HG03103 (cell line): ENCODE data around the gene CRB3.

ENCODE experiments used
- ATAC-seq: cut with Tn5 transposase; IDR thresholded peaks from one replicate; pipeline ENCODE4 v1.9.1; 2021; ENCODE audit warnings: low read depth; ENCODE audit not compliant: unreplicated experiment

CRB3 gene

DNA sequence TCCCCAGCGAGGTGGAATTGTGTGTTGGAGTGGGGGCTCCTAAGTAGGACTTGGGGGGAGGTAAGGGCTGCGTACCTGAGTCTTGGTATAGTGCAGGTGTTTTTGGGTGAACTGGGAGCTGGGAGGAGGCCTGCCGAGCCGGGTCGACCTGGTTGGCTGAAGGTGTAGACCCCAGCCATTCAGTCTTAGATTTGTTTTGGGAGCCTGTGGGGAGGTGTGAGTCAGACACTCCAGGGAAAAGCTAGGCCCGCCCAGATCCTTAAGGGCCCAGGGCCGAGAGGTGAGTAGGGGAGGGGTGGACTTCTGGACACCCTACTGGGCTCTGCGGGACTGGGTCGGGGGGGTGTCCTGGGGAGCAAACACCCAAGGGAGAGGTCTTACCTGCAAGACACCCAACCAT is 935 bp downstream of the CRB3 start:
- no peak for ATAC-seq

GRCh38 chr19:6465663-6466062 is 1.6 kb downstream of the CRB3 start:
- no peak for ATAC-seq

GRCh38 chr19:6466526-6467248 is 2.6 kb downstream of the CRB3 start:
- ATAC-seq = no peak

GRCh38 chr19:6467384-6467783 is 3.3 kb downstream of the CRB3 start:
- ATAC-seq = no peak

GRCh38 chr19:6470173-6470572 is 6.1 kb downstream of the CRB3 start:
- ATAC-seq = no peak

DNA sequence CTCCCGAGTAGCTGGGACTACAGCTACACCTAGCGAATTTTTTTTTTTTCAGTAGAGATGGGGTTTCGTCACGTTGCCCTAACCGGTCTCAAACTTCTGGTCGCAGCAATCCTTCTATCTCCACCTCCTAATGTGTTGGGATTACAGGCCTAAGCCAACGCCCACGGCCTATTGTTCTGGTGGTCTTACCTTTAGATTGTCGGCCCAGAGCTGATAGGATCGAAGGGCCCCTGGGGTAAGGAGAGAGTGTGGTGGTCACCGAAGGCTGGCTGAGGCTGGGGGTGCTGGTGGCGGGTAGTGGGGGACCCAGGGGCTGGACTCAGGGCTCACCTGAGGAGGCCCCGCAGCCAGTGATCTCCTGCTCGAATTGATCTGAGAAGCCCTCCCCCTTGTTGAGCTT is 7.0 kb downstream of the CRB3 start:
- ATAC-seq = no peak

DNA sequence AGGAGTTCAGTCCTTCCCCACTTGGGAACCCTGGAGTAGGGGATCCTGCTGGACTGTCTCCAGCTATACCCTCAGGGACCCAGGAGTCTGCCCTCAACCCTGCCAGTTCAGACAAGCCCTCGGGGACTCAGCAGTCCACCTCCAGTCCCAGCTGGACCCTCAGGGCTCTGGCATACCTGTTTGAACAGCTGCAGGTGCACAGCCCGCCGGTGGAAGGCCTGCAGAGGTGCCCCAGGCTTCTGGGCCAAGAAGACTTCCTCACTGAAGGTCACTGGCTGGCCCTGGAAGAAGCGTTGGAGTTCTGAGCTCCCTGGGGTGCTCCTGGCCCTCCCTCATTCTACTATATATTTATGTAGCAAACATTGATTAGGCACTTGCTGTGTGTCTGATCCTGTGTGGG is 8.6 kb downstream of the CRB3 start:
- ATAC-seq = no peak

- no peak for ATAC-seq
These were observed 9.6 kb downstream of the CRB3 start for GRCh38 chr19:6473647-6474046.

GRCh38 chr19:6475321-6476108 is 11.4 kb downstream of the CRB3 start:
- no peak for ATAC-seq

DNA sequence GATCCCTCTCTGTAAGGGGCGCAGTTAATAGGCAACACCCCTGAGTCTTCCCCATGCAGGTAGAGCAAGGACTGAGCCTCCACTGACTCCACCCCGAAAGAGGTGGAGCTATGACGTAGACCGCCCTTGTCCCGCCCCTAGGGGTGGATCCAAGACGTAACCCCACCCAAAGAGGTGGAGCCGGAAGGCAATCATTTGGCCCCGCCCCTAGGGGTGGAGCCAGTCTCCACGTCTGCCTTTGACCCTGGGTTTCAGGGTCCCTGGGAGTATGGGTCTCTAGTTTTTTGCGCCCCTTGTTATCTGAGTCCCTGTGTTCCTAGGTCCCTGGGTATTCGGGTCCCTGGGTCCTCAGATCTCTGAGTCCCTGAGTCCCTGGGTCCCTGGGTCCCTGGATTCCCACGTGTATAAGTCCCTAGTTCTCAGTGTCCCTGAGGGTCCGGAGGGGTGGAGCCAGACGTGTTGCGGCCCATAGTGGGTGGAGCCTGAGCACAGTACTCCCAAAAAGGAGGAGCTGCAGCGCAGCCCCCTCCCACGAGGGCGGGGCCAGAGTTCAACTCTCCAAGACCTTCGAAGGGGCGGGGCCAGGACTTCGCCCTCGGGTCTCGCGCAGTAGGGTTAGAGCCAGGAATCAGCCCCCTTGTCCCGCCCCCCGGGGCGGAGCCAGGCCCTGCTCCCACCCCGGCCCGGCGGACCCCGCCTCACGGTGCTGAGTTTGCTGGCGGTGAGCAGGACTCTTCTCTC is 12.3 kb downstream of the CRB3 start:
- no peak for ATAC-seq

DNA sequence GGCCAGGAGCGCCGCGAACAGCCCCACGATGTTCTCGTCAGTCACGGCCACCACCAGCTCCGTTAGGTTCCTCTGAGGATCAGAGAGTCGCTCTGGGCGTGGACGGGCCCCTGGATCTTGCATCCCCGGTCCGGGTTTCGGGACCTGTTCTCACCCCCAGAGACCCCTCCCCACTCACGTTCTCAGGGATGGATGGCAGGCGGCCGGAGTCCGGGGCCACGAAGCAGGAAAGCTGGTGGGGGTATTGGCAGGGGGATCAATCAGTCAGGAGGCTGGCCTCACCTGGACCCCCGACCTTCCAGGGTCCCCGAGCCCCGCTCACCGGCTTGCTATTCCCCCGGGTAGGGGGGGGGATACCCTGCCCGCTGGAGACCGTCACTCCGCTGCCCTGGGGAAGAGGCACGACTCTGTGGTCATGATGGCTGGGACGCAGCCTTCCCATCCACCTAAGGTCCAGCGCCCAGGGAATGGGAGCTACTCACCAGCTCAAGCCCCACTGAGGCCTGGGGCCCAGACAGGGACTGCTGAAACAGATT is 12.9 kb downstream of the CRB3 start:
- no peak for ATAC-seq

GRCh38 chr19:6478815-6479214 is 14.7 kb downstream of the CRB3 start:
- no peak for ATAC-seq

GRCh38 chr19:6479836-6480398 is 15.8 kb downstream of the CRB3 start:
- ATAC-seq = no peak

DNA sequence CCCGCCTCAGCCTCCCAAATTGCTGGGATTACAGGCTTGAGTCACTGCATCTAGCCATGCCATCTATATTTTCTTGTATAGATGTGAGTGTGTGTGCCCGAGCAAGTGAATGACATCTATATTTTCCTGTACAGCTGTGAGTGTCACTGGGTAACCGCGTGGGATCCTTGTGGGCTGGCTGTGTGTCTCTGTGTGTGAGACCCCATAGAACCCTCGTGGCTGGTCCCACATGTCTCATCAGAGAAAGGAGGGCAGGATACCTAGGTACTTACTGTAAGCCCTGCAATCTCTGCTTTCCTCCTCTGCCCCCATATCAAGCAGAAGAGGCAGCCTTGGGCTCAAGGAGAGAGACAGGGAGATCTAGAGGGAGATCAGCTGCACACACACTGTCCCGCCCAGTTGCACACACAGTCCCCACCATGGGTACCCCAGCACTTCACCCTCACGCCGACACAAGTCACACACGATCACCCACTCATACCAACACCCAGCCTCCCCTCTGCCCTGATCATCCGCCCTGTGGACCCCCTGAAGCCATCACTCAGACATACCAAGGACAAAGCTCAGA is 16.9 kb downstream of the CRB3 start:
- no peak for ATAC-seq

- ATAC-seq = no peak
These were observed 17.7 kb downstream of the CRB3 start, which contains the start of gene DENND1C for GRCh38 chr19:6481541-6482342. DENND1C (minus strand) TSS chr19:6481787; CDS start chr19:6481695, 92 bp downstream.

GRCh38 chr19:6482343-6482686 is 18.2 kb downstream of the CRB3 start:
- ATAC-seq = no peak

- ATAC-seq = no peak
These were observed 19.2 kb downstream of the CRB3 start for GRCh38 chr19:6483235-6483634.

GRCh38 chr19:6484230-6484629 is 20.2 kb downstream of the CRB3 start:
- ATAC-seq = no peak

DNA sequence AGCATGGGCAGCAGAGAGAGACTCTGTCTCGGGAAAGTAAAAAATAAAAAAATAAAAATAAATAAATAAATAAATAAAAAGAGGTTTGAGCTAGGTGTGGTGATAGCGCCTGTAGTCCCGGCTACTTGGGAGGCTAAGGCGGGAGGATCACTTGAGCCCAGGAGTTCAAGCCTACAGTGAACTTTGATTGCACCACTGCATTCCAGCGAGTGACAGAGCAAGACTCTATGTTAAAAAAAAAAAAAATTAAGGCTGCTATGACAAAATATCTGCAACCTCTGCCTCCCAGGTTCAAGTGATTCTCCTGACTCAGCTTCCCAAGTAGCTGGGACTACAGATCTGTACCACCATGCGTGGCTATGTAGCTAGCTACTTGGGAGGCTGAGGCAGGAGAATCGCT is 20.8 kb downstream of the CRB3 start:
- ATAC-seq = no peak
